HG03175 (cell line): Measurements from ENCODE around the gene CRADD.
"Not testable (repeated sequence)": the region's sequence is repeated elsewhere in the genome, so short reads cannot be mapped to it uniquely, and the experiment has no call there.

ENCODE experiments used
- ATAC-seq: cut with Tn5 transposase; IDR thresholded peaks from one replicate; pipeline ENCODE4 v1.9.1; 2021; ENCODE audit warnings: mild to moderate bottlenecking, moderate library complexity; ENCODE audit not compliant: unreplicated experiment

The CRADD gene

DNA sequence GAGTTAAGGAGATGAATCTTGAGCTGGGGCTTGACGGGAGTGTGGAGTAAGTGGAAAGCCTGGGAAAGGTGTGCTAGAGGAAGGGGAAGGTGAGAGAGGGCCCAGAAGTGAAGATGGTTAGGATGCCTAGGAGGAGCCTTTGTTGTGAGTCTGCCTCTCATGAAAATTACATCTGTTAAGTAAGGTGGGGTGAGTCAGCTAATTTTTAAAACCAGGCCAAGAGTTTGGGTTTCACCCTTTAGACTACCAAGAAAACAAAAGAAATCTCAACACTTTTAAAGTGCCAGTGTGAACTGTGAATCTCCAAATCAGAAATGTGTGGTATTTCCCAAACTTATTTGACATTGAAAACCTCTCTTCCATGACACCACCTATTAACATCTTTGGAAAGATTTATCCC, 185.2 kb downstream of the CRADD start:
- ATAC-seq, result no peak

DNA sequence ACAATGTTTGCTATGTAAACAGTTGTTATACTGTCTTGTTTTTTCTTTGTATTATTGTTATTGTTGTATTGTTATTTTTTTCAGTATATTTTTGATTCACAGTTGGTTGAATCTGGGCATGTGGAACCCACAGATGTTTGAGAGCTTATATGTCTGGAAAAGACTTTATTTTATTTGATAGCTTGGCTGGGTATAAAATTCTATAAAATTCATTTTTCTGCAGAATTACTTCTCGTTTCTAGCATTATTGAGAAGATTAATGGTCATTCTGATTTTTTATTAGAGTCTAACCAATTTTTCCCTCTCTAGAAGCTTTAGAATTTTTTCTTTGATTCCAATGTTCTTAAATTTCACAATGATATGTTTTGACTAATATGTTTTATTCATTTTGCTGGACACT, 188.6 kb downstream of the CRADD start:
- ATAC-seq, result no peak

DNA sequence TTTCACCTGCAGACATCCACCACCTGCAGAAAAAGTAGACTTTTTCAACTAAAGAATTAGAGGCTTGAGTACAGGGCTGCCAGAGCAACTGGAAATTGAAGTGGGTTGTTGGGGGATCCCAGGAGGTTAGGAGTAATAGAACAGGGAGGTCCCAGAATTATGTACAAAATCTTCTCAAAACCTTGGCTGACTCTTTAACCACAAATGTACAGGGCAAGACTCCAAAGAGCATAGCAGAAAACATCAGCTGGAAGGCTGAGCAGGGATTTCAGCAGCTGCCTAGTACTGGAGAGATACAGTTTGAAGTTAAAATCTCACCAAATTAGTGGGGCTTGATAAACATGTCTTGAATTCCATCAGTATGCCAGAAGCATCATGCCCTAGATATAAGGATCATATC, 191.6 kb downstream of the CRADD start:
- ATAC-seq, result no peak

DNA sequence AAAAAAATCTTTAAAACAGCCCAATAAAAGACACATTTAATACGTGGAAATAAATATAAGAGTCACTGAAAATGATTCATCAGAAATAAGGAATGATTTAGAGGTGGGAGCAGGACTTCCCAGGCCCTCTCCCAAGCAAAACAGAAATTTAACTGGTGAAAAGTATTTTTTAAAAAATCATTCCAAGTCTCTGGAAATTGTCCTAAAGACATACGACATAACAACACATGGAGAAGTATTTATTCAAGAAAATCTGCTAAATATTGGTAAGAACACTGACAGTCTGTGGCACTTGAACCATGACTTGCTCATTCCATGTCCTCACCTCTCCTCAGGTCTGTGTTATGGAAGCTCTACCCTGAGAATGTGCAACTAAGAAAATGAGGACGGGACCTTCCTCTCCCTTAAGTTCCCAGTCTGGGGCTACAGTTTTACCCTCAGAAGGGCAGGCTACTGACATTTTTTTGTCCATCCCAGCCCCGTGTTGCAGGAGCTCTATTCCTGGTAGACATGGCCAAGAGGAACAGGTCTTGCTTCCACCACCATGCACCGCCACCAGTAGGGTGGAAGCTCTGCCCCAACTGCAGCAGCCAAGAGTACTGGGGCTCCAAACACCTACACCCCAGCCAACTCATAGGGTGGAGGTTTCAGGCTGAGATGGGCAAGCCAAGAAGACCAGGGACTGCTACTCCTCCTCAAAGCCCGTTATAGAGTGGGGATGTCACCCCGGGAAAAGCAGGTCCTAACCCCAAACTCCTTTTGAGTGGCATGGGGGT, 193.0 kb downstream of the CRADD start:
- ATAC-seq, result no peak

DNA sequence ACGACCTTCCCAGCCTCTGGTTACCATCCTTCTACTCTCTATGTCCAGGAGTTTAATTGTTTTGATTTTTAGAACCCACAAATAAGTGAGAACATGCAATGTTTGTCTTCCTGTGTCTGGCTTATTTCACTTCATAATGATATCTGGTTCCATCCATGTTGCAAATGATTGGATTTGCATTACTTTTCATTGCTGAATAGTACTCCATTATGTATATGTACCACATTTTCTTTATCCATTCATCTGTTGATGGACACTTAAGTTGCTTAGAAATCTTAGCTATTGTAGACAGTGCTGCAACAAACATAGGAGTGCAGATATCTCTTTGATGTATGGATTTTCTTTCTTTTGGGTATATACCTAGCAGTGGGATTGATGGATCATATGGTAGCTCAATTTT, 194.4 kb downstream of the CRADD start:
- ATAC-seq, result not testable (repeated sequence)

DNA sequence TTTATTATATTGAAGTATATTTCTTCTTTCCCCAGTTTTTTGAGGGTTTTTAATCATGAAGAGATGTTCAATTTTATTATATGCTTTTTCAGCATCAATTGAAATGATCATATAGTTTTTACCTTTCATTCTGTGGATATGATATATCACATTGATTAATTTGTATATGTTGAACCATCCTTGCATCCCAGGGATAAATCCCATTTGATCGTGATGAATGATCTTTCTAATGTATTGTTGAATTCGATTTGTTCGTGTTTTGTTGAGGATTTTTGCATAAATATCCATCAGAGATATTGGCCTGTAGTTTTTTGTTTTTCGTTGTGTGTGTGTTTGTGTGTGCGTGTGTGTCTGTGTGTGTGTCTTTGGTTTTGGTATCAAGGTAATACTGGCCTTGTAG, 196.4 kb downstream of the CRADD start:
- ATAC-seq, result no peak

DNA sequence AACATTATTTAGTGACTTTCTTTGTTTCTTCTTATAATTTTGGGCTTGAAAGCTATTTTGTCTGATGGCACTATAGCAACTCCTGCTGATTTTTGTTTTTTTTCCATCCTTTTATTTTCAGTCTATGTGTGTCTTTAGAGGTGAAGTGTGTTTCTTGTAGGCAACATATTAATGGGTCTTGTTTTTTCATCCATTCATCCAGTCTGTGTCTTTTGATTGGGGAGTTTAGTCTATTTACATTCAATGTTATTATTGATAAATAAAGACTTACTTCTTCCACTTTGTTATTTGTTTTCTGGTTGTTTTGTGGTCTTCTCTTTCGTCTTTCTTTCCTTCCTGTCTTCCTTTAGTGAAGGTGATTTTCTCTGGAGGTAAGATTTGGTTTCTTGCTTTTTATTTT, 198.0 kb downstream of the CRADD start:
- no peak for ATAC-seq

DNA sequence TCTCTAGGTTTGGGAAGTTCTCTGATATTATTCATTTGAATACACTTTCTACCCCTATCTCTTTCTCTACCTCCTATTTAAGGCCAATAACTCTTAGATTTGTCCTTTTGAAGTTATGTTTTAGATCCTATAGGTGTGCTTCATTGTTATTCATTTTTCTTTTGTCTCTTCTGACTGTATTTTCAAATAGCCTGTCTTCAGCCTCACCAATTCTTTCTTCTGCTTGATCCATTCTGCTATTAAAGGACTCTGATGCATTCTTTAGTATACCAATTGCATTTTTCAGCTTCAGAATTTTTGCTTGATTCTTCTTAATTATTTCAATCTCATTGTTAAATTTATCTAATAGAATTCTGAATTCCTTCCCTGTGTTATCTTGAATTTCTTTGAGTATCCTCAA, 199.2 kb downstream of the CRADD start:
- no peak for ATAC-seq

DNA sequence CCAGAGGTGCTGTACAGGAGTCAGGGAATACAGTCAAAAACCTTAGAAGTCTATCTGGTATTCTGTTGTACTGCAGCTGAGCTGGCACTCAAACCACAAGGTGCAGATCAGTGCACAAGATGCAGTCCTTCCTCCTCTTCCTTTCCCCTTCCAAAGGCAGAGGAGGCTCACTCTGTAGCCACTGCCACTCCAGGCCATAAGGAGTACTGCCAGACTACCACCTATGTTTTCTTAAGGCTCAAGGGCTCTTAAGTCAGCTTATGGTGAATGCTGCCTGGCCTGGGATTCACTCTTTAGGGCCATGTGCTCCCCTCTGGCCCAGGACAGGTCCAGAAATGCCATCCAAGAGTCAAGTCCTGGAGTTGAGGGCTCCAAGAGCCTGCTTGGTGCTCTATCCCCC, 200.3 kb downstream of the CRADD start:
- ATAC-seq, result no peak

DNA sequence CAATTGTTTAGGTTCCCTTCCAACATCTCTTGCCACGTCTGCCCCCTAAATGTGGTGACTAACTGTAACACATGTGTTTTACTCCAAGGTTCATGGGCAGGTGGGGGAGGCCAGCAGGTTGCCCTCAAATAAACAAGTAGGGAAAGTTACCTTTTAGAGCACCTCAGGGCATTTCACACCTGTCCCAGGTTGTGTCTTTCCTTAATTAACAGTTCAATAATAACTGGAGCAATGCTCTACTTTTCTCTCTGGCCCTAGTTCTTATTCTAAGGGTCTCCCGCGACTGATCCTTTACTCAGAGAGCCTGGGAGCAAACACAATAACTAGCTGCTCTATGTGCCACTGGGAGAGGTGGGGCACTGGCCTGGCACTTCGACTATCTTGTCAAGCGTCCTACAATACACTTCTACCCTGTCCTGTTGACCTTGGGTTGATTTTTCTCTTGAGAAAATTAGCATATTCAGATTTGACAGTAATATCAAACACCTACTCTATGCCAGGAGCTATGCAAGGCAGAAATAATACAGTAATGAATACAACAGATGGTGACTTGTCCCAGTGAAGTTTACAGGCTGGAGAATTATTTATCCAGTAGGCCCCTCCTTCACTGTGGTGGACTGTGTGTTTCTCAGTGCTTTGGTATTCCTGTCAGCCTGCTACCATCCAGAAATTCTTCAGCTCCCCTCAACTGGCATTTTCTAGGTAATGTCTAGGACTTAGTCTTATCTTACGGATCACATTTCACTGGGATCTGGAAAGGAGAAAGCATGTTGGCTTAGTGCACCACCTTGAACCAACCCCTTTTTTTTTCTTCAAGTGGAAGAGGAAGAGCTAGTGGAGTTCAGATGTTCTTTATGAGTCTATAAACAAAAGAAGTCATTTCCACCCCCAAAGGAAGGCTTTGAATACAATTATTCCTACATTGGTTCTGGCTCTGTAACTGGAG, 202.6 kb downstream of the CRADD start:
- no peak for ATAC-seq

DNA sequence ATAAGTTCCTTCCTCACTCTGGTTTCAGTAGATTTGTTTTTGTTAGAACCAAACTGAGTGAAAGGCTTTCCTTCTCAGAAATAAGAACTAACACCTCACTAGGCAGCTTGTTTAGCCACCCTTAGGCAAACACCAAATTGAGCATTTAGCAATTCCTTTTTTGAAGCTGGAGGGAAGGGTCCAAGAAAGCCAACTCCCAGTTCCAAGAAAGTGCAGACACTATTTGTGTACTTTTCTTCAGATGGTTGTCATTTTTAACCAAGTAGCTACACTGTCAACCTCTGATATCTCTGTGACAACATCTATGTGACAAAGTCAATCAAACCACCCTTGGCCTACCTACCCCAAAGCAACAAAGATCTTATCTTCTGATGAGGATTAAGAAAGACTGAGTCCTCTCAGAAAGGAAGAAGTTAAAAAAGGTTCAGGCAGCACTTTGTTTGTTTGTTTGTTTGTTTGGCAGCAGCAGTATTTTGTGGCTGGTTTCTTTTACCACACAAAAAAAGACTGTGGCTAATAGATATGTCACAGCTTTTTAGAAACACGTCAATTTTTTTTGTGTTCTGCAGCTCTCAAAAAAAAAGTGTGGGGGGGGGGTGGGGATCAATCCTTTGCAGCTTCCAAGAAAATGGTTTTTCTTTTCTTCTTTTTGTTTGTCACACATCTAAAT, 203.8 kb downstream of the CRADD start:
- no peak for ATAC-seq

DNA sequence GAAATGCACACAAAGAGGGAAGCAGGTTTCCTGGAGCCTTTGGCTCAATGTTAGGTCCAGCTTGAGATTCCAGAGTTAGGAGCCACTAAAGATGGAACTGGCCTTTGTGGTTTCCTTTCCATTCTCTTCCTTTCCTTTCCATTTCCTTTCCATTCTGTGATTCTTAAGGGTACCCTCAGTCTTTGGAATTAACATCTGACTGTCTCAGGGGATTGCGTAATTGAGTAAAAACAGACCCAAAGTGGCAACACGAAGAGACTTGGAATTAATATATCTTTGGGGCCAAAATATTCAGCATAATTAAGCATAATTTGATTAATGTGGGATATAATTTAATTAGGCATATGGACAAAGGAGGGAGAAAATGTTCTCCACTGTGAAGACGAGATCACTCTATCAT, 205.6 kb downstream of the CRADD start:
- no peak for ATAC-seq

DNA sequence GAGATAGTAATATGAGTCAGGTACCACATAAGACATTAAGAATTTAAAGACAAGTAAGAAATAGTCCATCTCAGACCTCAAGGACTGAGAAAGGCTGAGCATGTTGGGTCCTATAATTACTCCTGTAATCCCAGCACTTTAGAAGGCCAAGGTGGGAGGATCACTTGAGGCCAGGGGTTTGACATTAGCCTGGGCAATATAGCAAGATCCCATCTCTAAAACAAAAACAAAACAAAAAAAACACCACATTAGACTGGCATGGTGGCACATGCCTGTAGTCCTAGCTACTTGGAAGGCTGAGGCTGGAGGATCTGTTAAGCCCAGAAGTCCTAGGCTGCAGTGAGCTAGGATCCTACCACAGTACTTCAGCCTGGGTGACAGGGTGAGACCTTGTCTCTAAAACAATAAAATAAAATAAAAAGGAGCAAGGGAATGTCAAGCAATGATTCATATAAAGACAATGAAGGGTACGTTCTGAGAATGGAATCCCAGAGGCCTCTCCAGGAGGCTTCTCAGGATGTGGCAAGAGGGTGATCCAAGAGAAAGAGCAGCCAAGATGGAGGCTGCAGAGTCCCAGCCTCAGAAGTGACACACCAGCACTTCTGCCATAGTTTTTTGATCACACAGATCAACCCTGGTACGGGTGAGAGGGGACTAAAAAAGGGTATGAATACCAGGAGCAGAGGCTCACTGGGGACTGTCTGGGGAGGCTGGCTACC, 206.4 kb downstream of the CRADD start:
- no peak for ATAC-seq

DNA sequence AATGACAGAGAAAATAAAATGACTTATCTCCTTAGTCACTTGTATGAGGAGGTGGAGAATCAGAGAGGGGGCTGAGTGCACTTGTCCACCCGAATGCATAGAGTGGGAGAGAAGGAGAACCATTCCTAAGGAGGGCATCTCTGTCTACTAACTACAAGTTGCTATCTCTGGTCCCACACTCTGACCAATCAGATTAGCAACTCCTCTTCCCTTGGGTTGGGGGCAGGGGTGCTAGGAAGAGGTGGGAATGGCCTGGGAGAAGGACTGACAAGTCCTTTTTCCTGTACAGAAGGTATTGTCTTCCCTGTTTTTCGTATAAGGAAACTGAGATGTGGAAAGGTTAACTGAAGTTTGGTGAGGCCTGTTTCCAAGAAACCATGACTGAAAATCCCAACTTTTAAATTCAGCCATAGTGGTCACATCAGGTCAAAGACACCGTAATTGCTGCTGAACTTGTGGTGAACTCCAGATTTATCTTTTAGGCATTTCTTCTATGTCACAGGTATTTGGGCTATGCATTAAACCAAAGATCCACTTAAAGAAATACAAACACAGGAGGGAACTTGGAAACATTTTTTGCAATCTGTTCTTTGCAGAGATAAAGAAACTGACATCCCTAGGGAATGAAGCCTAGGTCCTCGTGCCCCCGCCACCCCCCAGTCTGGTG, 207.8 kb downstream of the CRADD start:
- ATAC-seq, result no peak

DNA sequence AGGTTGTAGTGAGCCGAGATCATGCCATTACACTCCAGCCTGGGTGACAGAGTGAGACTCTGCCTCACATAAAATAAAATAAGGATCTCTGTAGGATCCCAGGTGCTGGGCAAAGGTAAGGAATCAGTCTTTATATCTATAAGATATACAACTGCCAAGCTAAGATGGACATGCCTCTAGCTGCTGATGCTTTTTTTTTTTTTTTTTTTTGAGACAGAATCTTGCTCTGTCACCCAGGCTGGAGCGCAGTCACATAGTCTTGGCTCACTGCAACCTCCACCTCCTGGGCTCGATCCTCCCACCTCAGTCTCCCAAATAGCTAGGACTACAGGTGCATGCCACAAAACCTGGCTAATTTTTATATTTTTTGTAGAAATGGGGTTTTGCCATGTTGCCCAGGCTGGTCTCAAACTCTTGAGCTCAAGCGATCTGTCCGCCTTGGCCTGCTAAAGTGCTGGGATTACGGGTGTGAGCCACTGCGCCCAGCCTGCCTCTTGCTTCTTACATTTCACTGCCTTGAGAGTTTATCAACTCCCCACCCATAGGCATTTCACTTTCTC, 208.9 kb downstream of the CRADD start:
- not testable (repeated sequence) for ATAC-seq

DNA sequence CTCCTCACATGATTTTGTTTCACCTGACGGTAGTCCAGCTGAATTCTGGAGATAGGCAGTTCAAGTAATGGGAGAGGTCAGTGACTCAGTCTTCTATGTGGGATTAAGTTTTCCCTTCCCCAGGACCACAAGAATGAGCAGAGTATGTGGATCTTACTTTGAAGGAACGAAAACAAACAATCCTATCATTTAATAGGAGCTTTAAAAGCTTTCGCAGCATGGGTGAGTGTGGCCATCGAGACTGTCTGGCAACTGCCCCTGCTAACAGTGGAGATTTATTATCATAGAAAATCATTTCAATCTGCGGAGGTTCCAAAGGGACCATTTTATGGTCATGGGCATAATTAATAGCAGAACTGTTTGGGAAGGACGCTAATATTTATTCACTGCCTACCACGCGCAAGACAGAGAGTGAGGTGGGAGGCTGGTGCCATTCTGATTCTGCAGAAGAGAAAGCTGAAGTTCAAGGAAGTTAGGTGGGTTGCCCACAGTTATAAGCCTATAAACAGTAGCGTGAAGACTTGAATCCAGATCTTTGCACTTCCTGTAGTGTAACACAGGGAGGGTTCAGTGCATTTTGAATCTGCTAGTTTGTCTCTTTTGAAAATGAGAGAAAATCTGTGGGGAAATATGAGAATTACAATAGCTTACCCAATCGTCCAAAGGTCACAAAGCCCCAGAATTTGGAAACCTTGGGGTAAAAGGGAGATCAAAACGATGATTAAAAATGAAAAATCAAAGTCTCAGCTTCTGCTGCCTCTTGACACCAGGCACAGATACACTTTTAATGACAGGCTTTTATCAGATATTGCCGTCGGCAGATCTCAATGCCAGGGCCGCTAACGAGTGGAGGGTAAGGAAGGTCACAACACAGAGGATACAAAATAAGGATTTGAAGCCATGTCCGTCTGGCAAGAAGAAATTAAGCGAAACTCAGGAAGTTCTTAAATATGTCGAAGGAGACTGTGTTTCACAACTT, 209.6 kb downstream of the CRADD start:
- ATAC-seq, result no peak

DNA sequence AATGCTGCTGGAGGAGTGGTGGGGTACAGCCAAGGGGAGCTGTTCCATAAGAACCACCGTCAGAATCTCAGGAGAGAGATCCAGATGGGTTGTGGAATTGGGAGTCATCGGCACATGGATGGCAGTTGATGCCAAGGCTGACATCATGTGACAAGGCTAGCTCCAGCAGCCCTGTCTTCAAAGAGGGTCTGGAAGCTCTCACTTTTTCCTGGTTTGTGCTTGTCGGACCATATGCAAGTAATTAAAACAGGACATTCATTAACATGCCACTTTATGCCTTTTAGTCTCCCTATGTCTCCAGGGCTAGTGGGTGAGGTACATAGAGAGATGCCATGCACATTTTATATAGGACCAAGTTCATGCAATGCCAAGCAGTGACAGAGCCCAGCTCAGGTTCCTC, 211.8 kb downstream of the CRADD start:
- ATAC-seq, result no peak

DNA sequence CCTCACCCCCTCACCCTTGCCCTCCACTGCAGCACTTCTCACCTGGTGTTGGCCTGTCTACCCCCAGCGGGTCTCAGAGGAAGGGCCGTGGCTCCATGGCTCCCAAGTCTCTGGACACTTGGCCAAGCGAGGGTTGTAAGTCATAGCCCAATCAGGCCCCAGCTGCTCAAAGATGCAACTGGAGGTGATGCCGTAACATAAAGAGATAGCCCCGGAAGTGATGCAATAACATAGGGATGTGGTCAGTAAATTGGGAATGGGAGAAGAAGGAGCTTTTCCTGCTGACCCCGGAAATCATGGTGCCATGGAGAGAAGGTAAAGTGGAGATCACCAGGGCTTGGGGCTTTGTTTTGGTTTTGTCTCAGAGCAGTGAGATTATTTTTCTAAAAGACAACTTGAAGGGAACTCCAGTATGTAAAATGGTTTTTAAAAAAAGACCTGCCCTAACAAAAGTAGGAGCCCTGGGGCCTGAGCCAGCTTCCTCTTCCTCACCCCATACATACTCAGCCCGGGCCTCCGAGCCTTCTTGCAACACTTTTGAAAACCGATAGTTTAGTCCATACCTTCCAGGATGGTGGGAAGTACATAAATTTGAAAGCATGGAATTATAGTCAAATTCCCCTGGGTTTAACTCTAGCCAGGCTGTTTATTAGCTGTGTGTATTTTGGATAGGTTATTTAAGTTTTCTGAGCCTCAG, 212.5 kb downstream of the CRADD start:
- no peak for ATAC-seq
